Measurements from ENCODE around the gene PC. TPM values are rescaled to one million over a fixed set of nuclear protein-coding genes. Genes with fewer than 3 reads are reported as not detected.
A peak's percentile ranks its signal among the peaks of the same experiment; 100 is the strongest.

The PC gene
- total RNA-seq, 1 donor from 2014 or later, result 25.7 TPM

DNA sequence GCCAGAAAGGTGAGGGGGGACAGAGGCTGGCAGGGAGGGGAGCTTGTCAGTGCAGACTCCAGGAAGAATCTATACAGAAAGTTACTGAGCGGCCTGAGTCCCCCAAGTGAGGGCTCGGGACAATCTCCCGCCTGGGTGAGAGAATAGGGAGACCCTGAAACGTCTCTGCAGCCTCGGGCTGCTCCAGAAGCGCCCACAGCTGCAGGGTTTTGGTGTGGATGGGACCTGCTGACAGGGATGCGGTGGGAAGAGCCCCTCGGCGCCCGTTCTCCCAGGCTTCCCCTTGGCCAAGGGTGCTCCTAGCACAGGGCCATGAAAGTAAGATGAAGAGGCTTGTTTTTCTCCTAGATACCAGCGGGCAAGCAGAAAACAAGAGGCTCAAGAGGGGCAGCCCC is 115.7 kb downstream of the PC start:
- Mint-ChIP-seq H3K9me3 (no peaks in the 10 kb centered on the region), H3K36me3 (peaks cover 4% of the 10 kb centered on the region), H3K27ac (peak overlapping the region; percentile 91), H3K4me3 (peak overlapping the region; percentile 91), H3K27me3 (no peaks in the 10 kb centered on the region), H3K4me1 (ENCODE audit: unreplicated experiment) (peaks cover 21% of the 10 kb centered on the region)
- TF ChIP-seq, protein P1, sequence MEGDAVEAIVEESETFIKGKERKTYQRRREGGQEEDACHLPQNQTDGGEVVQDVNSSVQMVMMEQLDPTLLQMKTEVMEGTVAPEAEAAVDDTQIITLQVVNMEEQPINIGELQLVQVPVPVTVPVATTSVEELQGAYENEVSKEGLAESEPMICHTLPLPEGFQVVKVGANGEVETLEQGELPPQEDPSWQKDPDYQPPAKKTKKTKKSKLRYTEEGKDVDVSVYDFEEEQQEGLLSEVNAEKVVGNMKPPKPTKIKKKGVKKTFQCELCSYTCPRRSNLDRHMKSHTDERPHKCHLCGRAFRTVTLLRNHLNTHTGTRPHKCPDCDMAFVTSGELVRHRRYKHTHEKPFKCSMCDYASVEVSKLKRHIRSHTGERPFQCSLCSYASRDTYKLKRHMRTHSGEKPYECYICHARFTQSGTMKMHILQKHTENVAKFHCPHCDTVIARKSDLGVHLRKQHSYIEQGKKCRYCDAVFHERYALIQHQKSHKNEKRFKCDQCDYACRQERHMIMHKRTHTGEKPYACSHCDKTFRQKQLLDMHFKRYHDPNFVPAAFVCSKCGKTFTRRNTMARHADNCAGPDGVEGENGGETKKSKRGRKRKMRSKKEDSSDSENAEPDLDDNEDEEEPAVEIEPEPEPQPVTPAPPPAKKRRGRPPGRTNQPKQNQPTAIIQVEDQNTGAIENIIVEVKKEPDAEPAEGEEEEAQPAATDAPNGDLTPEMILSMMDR (conservative IDR thresholded peaks at IDR 0.05), result no peak
- no peak for DNase-seq (ENCODE audit: extremely low spot score, unreplicated experiment)

DNA sequence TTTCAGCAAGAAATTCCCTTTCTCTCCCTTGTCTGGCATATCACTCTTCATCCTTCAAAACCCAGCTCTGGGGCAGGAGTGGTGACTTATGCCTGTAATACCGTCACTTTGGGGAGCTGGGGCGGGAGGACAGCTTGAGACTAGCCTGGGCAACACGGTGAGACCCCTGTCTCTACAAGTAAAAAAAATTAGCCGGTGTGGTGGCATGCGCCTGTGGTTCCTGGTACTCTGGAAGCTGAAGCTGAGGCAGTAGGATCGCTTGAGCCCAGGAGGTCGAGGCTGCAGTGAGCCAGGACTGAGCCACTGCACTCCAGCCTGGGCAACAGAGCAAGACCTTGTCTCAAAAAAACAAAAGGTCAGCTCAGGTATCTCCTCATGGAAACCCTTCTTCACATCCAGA is 116.3 kb downstream of the PC start:
- TF ChIP-seq, protein P1 (conservative IDR thresholded peaks at IDR 0.05), result no peak
- peaks cover 4% of the 10 kb centered on the region for H3K36me3 Mint-ChIP-seq
- peaks cover 21% of the 10 kb centered on the region for H3K4me1 Mint-ChIP-seq (ENCODE audit: unreplicated experiment)
- no peak for DNase-seq (ENCODE audit: extremely low spot score, unreplicated experiment)
- no peaks in the 10 kb centered on the region for H3K27me3 Mint-ChIP-seq
- H3K4me3 Mint-ChIP-seq, result peak overlapping the region; percentile 91
- peak overlapping the region; percentile 91 for H3K27ac Mint-ChIP-seq
- H3K9me3 Mint-ChIP-seq, result no peaks in the 10 kb centered on the region

DNA sequence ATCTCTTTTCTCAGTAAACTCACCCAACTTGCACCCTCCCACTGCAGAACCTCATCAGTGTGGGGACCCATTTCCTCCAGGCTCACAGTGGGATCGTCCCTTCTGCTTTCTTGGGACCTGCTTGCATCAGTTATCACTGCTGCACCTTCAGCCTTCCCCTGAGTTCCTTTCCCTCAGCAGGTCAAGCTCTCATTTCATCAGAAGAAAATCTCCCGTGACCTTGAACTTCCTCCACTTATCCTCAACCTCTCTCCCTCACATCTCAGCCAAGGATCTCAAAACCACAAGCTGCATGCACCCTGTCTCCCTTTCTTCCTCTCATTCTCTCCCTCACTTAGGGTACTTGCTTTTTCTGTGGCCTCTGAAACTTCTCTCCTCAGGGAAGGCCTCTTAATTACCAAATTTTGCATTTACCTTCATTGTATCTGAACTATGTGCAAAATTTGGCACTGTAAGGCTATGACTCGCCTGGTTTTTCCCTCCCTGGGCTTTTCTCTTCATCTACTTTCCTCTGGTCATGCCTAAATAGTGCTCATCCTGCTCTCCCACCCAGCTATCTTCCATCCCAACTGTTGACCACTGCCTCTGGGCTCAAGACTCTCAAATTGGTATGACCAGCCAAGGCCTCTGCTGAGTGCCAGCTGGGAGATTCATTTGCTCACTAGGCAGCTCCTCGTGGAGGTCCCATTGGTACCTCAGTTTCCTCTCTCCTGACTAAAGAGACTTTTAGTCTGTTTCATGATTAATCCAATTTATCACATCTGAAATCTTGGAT is 117.7 kb downstream of the PC start:
- H3K9me3 Mint-ChIP-seq, result no peaks in the 10 kb centered on the region
- H3K4me1 Mint-ChIP-seq (ENCODE audit: unreplicated experiment), result peaks cover 21% of the 10 kb centered on the region
- TF ChIP-seq, protein P1 (conservative IDR thresholded peaks at IDR 0.05), result no peak
- H3K36me3 Mint-ChIP-seq, result peaks cover 4% of the 10 kb centered on the region
- no peaks in the 10 kb centered on the region for H3K27me3 Mint-ChIP-seq
- no peak for DNase-seq (ENCODE audit: extremely low spot score, unreplicated experiment)
- peak overlapping the region; percentile 3 for H3K4me3 Mint-ChIP-seq
- peak overlapping the region; percentile 31 for H3K27ac Mint-ChIP-seq

DNA sequence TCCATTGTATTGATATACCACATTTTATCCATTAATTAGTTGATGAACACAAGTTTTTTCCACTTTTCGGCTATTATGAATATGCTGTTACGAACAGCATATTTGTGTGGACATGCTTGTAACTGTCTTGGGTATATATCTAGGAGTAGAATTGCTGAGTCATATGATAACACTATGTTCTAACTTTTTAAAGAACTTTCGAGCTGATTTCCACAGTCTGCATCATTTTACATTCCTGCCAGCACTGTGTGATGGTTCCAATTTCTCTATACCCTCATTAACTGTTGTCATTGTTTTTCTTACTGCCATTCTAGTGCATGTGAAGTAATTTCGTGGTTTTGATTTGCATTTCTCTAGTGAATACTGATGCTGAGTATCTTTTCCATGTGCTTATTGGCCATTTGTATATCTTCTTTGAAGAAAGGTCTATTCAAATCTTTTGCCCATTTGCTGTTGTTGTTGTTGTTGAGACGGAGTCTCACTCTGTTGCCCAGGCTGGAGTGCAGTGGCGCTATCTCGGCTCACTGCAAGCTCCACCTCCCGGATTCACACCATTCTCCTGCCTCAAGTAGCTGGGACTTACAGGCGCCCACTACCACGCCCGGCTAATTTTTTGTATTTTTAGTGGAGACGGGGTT is 122.3 kb downstream of the PC start:
- TF ChIP-seq, protein P1 (conservative IDR thresholded peaks at IDR 0.05), result no peak
- DNase-seq (ENCODE audit: extremely low spot score, unreplicated experiment), result no peak
- no peak overlapping the region for H3K27ac Mint-ChIP-seq
- H3K36me3 Mint-ChIP-seq, result no peaks in the 10 kb centered on the region
- H3K4me1 Mint-ChIP-seq (ENCODE audit: unreplicated experiment), result peaks cover 5% of the 10 kb centered on the region
- no peaks in the 10 kb centered on the region for H3K9me3 Mint-ChIP-seq
- H3K27me3 Mint-ChIP-seq, result no peaks in the 10 kb centered on the region
- H3K4me3 Mint-ChIP-seq, result no peak overlapping the region

DNA sequence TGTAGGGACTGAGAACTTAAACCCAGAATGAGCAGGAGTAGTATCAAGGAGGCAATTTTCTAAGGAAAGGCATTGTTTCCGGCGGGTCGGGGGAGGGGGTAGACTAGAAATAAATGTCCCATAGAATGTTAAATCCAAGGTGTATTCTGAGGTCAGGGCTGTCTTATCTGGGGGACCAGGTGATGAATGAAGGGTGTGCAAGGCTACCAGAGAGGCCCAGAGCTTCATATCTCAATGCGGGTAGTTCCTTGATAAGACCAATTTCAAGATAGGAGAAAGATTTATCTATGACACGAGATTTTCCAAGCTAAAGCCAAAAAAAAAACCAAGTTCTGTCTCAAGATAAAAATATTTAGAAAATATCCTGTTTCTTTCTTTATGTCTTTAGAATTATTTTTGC is 123.2 kb downstream of the PC start:
- Mint-ChIP-seq H3K36me3 (no peaks in the 10 kb centered on the region), H3K27ac (no peak overlapping the region), H3K4me3 (no peak overlapping the region), H3K4me1 (ENCODE audit: unreplicated experiment) (peaks cover 5% of the 10 kb centered on the region), H3K9me3 (no peaks in the 10 kb centered on the region), H3K27me3 (no peaks in the 10 kb centered on the region)
- DNase-seq (ENCODE audit: extremely low spot score, unreplicated experiment), result no peak
- TF ChIP-seq, protein P1 (conservative IDR thresholded peaks at IDR 0.05), result no peak

All from type B pancreatic cell (in vitro differentiated cells).